Breast epithelium (tissue), 3 donors: ENCODE data around the gene SMARCA4.

Experiments used
- POLR2AphosphoS5 ChIP-seq, 3 donors: sonication (generic); formaldehyde crosslinking; IDR thresholded peaks; one replicate each; pipeline ENCODE4 v1.6.1; 2017; ENCODE audit warnings: antibody characterized with exemption in 3 of 3
- TF ChIP-seq, protein P1 (sequence below), 3 donors: fragments of 450-650 bp; IDR thresholded peaks; one replicate each; pipeline ENCODE4 v1.5.1; 2016 to 2017; ENCODE audit warnings: antibody characterized with exemption in 3 of 3, mild to moderate bottlenecking in 3 of 3, moderate library complexity in 3 of 3

DNA sequence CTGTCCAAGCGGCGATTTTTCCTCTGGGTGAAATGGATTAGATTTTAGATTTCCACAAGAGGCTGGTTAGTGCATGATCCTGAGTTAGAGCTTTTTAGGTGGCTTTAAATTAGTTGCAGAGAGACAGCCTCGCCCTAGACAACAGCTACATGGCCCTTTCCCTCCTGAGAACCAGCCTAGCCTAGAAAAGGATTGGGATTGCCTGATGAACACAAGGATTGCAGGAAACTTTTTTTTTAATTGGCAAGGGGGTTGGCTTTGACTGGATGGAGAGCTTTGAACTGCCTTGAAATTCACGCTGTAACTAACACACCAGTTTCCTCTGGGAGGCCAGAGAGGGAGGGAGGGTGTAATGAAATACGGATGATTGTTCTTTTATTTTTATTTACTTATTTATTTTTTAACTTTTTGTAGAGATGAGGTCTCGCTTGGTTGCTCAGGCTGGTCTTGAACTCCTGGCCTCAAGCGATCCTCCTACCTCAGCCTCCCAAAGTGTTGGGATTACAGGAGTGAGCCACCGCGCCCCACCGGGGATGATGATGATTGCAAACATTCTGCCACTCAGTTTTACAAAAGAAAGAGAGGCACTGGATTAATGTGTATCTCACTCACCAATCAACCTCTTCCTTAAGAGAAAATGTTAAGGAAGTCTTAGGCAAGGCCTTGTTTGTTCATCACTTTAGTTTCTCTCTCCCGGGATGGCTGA is 130.3 kb downstream of the SMARCA4 start:
- TF ChIP-seq, protein P1, sequence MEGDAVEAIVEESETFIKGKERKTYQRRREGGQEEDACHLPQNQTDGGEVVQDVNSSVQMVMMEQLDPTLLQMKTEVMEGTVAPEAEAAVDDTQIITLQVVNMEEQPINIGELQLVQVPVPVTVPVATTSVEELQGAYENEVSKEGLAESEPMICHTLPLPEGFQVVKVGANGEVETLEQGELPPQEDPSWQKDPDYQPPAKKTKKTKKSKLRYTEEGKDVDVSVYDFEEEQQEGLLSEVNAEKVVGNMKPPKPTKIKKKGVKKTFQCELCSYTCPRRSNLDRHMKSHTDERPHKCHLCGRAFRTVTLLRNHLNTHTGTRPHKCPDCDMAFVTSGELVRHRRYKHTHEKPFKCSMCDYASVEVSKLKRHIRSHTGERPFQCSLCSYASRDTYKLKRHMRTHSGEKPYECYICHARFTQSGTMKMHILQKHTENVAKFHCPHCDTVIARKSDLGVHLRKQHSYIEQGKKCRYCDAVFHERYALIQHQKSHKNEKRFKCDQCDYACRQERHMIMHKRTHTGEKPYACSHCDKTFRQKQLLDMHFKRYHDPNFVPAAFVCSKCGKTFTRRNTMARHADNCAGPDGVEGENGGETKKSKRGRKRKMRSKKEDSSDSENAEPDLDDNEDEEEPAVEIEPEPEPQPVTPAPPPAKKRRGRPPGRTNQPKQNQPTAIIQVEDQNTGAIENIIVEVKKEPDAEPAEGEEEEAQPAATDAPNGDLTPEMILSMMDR (IDR thresholded peaks at IDR 0.05), result no peak
- no peak for TF ChIP-seq POLR2AphosphoS5 (IDR thresholded peaks at IDR 0.05)
